Activated CD4-positive, CD25-positive, alpha-beta regulatory T cell treated with anti-CD3 and anti-CD28 coated beads, Interleukin-2, amount 50 U/mL, for 24 hours (primary cell): ENCODE measurements around the gene KDM4C.
"Not testable (repeated sequence)": the region's sequence is repeated elsewhere in the genome, so short reads cannot be mapped to it uniquely, and the experiment has no call there.

ENCODE experiments used
- ATAC-seq, 2 donors: fragments of 150-1000 bp; cut with Tn5 transposase; one replicate each; pipeline ENCODE4 v1.10.0; 2021; ENCODE audit warnings: mild to moderate bottlenecking in 1 of 2, moderate library complexity in 1 of 2

KDM4C gene

DNA sequence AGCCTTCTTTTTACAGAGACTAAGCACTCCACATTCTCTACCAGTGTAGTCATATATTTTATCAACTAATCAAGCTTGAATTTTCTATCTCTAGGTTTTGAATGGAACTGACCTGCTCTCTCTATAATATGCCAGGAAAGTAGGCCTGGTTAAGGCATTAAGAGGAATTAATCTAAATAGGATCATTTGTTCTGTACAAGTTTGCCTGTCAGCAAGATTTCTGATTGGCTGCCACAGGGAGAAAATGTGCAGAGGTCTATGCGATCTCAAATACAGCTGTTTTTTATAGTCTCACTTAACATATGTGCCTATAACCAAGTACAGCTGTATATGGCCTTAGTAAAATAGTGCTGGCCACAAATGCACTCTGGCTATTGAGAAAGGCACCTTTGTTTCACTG, 418.8 kb downstream of the KDM4C start:
- no peak for ATAC-seq

DNA sequence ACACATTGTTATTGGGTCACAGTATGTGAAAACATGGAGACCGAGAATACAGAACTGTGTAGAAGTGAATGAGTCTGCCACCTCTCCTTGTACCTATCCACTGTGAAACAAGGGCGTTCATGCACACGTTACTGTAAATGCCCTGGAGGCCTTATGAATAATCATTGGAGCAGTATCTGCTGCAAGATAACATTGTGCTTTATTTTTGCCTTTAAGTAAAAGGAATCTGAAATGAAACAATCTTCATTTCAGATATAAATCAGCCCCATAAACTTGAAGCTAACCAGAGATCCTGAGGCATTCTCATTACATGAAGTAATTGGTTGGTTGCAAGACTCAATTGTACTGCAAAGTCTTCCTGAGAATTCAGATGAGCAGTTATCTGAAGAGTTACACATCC, 419.6 kb downstream of the KDM4C start:
- ATAC-seq: no peak

DNA sequence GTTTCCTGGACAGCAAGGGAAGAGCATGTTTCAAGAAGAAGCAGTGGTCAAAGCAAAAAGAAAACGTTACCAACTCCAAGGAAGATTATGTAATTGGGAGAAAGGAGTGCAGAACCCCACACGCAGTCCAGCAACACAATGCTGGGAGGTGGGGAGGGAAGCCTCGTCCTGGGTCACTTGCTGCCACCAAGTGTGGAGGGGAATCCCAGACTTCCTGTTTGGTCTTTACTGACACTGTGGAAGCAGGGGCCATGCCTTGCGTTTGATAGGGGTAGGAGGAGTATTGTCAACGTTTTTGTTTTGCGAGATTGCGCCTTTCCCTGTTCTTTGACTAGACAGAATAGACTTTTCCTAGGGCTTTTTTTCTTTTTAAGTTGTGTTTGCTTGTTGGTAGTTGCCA, 421.0 kb downstream of the KDM4C start:
- no peak for ATAC-seq

DNA sequence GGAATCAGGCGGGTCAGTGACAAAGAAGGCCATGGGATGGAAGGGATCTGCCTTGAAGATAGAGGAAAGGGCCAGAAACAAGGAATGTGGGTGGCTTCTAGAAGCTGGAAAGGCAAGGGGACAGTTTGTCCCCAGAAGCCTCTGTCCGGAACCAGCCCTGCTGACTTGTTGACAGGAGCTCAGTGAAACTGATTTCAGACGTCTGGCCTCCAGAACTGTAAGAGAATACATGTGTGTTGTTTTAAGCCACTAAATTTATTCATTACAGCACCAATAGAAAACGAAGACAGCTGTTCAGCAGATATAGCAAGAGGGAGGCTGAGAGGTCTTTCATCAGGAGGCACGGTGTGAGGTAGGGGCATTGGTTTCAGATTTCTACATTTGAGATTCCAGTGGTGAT, 422.5 kb downstream of the KDM4C start:
- no peak for ATAC-seq

DNA sequence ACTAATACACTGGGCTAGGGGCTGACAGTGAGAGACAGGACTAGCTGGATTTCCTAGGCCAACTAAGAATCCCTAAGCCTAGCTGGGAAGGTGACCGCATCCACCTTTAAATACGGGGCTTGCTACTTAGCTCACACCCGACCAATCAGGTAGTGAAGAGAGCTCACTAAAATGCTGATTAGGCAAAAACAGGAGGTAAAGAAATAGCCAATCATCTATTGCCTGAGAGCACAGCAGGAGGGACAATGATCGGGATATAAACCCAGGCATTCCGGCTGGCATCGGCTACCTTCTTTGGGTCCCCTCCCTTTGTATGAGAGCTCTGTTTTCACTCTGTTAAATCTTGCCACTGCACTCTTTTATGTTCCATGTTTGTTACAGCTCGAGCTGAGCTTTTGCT, 425.4 kb downstream of the KDM4C start:
- not testable (repeated sequence) for ATAC-seq

DNA sequence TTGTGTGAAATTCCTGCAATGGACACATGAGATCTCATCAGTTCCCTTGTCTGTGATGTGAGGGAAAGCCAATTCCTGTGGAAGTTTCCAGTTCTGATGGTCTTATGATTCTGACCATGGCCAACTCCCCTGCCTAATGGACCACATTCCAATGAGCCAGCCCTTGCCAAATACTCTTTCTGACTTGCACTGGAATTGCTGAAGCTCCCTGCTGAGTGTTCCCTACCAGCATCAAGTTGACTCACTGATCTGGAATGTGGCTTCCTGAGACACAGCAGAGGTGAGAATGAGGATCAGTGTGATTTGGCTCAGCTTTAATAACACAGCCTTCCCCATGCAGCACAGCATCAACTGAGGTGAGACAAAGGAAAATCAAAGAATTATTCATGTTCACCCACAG, 427.8 kb downstream of the KDM4C start:
- no peak for ATAC-seq

DNA sequence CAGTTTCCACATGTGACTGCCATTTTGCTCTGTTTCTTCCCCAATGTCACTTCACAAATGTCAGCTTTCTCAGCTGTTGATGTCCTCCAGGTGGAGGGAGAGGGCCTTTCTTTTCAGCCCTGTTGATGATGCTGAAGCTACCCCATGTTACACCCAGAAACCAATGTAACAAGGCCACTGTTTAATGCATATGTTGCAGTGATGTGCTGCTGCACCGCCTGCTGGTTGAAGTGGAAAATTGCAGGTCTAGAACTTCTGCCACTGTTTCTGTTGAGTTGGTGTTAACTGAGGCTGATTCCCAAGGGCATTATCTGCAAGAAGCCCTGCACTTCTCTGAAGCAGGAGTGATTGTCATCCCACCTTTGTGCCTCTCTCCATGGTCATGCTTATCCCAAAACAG, 428.4 kb downstream of the KDM4C start:
- ATAC-seq: no peak

DNA sequence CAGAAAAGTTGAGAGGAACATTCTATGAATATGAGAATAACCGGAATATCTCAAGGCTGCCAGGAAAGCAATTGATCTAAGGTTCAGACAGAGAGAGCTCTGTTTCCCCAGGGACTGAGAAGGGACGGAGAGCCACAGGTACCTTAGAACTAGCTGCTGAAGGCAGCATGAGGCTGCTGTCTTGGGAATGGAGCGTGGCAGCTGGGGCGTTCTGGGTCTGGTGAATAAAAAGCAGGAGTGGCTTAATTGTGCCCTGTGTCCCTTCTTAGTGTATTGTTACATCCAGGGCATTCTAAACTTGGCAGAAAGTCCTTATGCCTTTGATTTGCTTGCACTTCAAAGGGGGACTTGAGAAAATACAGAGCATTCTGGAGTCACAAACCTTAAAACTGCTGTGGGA, 434.5 kb downstream of the KDM4C start:
- ATAC-seq: no peak

DNA sequence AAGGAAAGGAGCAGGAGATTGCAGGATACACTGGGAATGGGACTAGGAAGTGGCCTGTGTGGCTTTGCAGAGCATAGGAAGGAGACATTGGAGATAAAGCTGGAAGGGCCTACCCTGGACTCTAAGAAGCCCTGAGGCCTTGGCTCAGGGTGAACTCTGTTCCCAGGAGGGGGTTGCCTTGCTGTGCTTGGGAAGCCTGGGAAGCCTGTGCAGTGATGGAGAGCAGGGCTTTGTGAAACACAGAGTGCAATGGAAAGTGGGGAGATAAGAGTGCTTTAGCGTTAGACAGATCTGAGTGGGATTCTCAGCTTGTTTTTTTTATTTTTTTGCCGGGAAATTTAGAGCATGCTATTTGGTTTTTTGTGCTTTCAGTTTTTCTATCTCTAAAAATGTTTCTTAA, 437.8 kb downstream of the KDM4C start:
- no peak for ATAC-seq

DNA sequence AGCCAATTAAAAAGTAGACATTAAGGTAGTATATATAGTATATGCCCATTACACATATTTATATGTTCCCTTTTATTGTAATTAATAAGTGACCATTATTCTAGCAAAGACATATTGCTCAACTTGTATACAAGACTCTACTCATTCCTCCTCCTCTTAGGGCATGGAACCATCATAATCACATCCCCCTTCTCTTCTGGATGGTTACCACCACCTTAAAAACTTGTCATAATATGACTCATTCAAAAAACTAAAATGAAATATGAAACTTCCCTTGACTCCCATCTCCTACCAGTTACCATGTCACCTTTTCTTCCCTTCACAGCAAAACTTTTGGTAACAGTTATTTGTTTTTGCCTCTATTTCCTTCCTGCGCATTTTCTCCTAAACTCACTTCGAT, 438.7 kb downstream of the KDM4C start:
- no peak for ATAC-seq

DNA sequence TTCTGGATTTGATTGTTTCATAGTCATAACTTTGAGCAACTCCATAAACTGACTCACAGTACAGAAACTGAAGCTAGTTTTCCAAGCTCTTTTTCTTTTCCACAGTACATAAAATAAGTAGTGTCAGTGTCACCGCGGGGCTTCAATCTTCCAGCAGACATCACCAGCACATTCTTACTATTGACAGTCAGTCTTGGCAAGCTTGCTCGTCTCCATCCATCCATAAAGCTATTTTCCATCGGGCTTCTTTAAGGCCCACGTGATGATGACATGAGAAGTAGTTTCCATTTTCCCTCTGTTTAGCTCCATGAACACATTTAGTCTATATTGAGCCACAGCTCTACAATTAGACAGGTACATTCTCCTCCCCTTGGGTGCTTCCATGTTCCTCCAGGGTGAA, 443.4 kb downstream of the KDM4C start:
- no peak for ATAC-seq

DNA sequence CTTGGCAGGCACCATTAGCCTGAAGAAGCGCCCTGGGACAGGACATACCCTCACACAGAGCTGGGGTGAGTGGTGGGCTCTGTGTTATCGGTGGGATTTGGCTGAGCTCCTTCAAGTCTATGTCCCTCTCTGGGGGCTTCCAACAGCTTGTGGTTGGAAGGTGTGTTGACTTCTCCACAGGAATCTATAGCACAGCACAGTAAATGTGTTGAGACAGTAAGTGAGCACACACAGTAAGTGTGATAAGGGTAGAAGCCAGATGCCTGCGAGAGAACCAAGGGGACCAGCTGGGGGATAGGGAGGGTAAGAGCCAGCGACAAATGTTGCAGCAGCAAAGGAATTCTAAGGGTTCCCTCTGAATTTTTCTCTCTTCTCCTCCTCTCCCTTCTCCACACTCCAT, 448.0 kb downstream of the KDM4C start:
- no peak for ATAC-seq

DNA sequence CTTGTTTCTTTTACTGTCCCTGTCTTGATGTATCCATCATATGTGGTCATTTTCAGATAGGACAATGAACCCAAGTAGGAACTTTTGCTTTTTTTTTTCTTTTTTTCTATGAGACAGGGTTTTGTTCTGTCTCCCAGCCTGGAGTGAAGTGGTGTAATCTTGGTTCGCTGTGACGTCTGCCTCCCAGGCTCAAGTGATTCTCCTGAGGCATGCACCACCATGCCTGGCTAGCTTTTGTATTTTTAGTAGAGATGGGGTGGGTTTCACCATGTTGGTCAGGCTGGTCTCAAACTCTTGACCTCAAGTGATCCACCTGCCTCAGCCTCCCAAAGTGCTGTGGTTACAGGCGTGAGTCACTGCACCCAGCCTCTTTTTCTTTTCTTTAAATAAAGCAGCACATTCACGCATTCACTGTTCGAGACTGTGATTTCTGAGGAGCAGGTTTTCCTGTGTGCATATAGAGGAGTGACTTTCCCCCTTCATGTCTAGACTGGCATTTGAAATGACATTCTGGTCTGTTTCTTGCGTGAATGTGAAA, 448.5 kb downstream of the KDM4C start:
- ATAC-seq: no peak

DNA sequence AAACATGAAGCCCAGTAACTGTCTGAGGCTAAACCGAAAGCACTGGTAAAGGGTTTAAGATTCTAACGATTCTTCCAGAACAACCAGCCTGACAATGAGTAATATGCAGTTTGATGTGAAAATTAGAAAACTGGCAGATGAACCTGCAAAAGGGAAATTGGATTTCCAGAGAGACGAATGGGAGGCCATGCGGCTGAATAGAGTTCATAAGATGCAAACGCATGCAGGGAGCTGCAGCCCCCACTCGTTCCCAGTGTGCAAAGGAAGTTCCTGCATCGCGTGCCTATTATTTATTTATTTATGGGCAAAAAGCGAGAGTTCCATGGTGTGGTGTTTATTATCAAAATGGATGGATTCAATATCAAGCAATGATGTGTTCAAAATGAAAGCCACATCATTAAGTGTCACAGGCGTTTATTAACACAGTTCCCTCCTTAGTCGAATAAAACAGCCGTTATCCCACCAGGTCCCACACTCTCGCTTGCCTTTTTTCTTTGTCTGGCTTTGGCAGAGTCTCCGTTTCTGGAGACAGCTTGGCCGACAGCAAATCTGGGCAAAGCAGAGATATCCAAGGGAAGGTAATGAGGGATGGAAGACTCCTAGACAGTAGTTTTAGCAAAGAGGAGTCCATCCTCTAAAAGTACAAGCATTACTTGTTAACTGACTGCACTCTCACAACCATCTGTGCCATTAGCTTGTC, 451.4 kb downstream of the KDM4C start:
- no peak for ATAC-seq

DNA sequence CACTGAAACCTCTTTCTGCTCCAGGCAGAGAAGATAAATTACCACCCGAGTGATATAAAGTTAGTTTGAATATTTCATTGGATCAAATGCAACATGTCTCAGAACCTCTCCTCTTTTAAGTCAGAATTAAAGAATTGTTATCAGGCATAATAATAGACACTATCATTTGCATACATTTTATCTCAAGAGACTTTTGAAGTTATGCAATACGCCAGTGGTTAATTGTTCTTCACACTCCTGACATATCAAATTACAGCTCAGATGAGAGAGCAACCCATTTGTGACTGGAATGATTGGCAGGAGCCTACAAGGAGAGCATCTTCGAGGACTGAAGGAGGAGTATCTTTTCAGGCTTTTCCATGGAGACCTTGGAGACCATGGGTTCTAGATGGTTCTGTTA, 452.2 kb downstream of the KDM4C start:
- ATAC-seq: no peak

DNA sequence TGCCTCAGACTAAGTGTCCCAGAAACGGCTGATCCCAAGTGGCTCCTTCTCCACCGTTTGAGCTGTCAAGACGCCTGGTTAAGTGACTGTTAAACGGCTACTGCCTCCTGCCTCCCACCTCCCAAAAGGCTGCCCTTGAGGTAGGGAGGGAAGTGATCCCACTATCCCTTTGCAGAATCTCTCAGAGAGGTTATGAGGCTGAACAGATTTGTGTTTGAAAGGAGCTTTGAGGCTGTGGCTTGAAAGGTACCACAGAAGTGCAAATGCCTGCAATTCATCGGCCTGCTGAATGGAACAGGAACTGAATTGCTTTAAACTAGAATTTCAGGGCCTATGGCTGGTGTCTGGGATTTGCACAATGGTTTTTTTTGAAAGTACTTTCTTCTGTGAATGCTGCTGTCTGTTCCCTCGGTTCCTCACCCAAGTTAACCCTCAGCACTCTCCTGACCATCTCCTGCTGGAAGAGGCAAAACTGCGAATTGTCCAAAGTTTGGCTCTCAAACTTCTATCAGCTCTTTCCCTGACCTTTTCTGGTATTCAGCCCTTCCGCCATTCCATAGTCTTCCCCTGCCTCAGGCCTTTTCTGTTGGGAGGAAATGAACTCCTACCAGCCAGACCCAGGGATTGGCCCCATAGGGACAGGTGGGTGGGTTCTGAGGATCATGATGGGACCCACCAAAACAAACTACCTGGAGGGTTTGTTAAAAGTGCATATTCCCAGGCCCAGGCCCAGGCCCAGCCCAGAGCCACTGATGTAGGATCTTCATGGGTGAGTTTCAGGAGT, 453.3 kb downstream of the KDM4C start:
- ATAC-seq: no peak

DNA sequence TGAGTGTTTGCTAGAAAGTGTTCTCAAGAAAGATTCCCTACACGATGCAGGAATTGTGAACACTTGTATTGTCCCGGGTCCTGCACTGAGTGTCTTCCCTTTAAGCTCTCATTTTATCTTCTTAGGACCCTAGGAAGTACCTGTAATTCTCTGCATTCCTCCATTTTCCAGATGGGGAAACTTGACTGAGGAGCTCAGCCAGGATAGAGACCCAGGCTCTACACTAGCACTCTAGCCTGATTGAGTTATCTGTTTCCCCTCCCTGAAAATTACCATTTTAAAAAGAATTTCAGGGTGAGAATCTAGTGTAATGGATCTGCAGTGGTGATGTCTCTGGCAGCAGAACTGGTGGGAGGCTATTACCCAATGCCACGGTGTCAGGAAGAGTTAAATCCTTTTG, 453.9 kb downstream of the KDM4C start:
- no peak for ATAC-seq

DNA sequence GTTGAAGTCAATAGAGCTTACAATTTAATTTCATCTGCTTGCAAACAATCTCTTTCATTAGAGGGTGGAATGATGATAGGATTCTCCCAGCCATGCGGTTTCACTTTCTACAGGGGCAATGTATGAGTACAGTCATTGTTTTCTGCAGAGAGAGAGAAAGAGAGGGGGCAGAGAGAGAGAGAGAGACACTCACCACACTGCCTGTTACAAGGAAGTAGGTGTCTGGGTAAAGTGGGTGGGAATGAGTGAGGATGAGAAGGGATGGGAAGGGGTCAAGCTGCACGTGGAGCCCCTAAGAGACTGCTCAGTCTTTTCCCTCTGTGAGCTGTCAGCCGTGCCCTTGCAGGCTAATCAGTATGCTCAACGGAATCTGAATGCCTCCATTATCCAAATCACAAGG, 454.3 kb downstream of the KDM4C start:
- no peak for ATAC-seq

DNA sequence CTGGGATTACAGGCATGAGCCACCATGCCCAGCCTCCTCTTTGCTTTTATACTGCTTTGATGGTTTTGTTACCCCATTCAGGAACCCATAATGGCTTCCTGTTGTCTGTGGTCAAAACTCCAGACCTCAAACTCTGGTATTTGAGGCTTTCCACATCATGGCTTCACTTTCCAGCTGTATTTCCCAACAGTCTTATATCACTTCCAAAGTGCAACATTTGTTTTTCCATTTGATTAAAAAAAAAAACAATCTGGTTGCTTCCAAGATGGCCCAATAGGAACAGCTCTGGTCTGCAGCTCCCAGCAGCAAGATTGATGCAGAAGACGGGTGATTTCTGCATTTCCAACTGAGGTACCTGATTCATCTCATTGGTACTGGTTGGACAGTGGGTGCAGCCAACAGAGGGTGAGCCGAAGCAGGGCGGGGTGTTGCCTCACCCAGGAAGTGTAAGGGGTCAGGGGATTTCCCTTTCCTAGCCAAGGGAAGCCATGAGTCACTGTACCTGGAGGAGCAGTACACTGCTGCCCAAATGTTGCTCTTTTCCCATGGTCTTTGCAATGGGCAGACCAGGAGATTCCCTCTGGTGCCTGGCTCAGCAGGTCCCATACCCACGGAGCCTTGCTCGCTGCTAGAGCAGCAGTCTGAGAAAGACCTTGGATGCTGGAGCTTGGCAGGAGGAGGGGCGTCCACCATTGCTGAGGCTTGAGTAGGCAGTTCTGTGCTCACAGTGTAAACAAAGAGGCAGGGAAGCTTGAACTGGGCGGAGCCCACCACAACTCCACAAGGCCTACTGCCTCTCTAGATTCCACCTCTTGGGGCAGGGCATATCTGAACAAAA, 458.4 kb downstream of the KDM4C start:
- no peak for ATAC-seq

DNA sequence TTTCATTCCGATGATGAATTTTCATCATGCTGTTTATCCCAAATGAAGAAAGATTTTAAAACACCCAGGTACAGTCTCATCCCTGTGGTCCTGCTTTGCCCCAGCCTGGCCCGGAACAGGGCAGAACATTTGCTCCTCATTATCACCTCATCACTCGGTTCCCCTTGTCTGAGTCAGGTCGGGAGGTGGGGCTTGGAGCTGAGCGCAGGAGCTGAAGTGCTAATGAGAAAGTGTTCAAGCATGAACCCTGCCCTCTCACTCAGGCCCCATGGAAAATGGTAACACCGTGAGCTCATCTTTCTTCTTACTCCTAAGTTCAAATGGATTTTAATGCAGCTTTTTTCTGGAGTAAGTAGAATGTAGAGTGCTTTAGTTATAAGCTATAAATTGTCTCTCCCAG, 466.2 kb downstream of the KDM4C start:
- no peak for ATAC-seq
